GM23338 (cell line): ENCODE data around the gene GALNT13. TPM values are rescaled to one million over a fixed set of nuclear protein-coding genes. Genes with fewer than 3 reads are reported as not detected.

ENCODE experiments used
- ATAC-seq: fragments of 200-7000 bp; cut with Tn5 transposase; 3 replicates; pipeline ENCODE4 v1.9.1; 2020
- DNase-seq: peaks from one replicate; pipeline ENCODE4 v3.0.0-alpha.2; 2015; ENCODE audit warnings: low spot score
- H2AFZ ChIP-seq: fragments of 200-600 bp; sonication (generic); 2 replicates; pipeline ENCODE4 v1.8.0; 2016; ENCODE audit warnings: antibody characterized with exemption, mild to moderate bottlenecking, moderate library complexity
- H3F3A ChIP-seq: fragments of 200-600 bp; sonication (generic); replicated peaks from 2 replicates; pipeline ENCODE4 v1.8.0; 2017; ENCODE audit warnings: antibody characterized with exemption, mixed run types, low read depth
- H3K27ac ChIP-seq: fragments of 200-600 bp; sonication (generic); 2 replicates; pipeline ENCODE4 v1.6.1; 2016; ENCODE audit warnings: low read depth
- H3K27me3 ChIP-seq: fragments of 200-600 bp; sonication (generic); 2 replicates; pipeline ENCODE4 v1.8.0; 2016; ENCODE audit warnings: mild to moderate bottlenecking, mixed run types, moderate library complexity; ENCODE audit not compliant: insufficient read depth
- H3K36me3 ChIP-seq: fragments of 200-600 bp; sonication (generic); 2 replicates; pipeline ENCODE4 v1.8.0; 2016; ENCODE audit warnings: mild to moderate bottlenecking; ENCODE audit not compliant: insufficient read depth
- H3K4me1 ChIP-seq: fragments of 200-600 bp; sonication (generic); 2 replicates; pipeline ENCODE4 v1.8.0; 2016; ENCODE audit warnings: mild to moderate bottlenecking, moderate library complexity; ENCODE audit not compliant: insufficient read depth
- H3K4me2 ChIP-seq: fragments of 200-600 bp; sonication (generic); 2 replicates; pipeline ENCODE4 v1.7.1; 2017; ENCODE audit warnings: mixed run types
- H3K4me3 ChIP-seq: fragments of 200-600 bp; sonication (generic); 2 replicates; pipeline ENCODE4 v1.6.1; 2016; ENCODE audit warnings: mixed run types
- H3K79me2 ChIP-seq: fragments of 200-600 bp; sonication (generic); replicated peaks from 2 replicates; pipeline ENCODE4 v1.8.0; 2017; ENCODE audit warnings: mild to moderate bottlenecking; ENCODE audit not compliant: insufficient read depth
- H3K9me2 ChIP-seq: fragments of 200-600 bp; sonication (generic); 2 replicates; pipeline ENCODE4 v1.8.0; 2017; ENCODE audit not compliant: insufficient read depth
- H4K20me1 ChIP-seq: fragments of 200-600 bp; sonication (generic); replicated peaks from 2 replicates; pipeline ENCODE4 v1.8.0; 2017; ENCODE audit warnings: mild to moderate bottlenecking; ENCODE audit not compliant: insufficient read depth
- H3K27ac Mint-ChIP-seq: 2 replicates; pipeline ENCODE4 v1.8.0; 2020; ENCODE audit warnings: inconsistent platforms, mild to moderate bottlenecking, moderate library complexity, mixed read lengths
- H3K27me3 Mint-ChIP-seq: 3 replicates; pipeline ENCODE4 v1.8.0; 2022; ENCODE audit warnings: low read depth, mild to moderate bottlenecking, moderate library complexity, mixed read lengths, inconsistent platforms; ENCODE audit not compliant: insufficient read depth, poor library complexity
- H3K36me3 Mint-ChIP-seq: 3 replicates; pipeline ENCODE4 v1.8.0; 2021; ENCODE audit warnings: low read depth, mild to moderate bottlenecking, inconsistent platforms, moderate library complexity, mixed read lengths
- H3K4me1 Mint-ChIP-seq: 3 replicates; pipeline ENCODE4 v1.8.0; 2020; ENCODE audit warnings: mild to moderate bottlenecking, inconsistent platforms, mixed read lengths
- H3K4me3 Mint-ChIP-seq: 3 replicates; pipeline ENCODE4 v1.8.0; 2021; ENCODE audit warnings: moderate library complexity, mild to moderate bottlenecking, inconsistent platforms, mixed read lengths
- H3K9me3 Mint-ChIP-seq: 3 replicates; pipeline ENCODE4 v1.8.0; 2020; ENCODE audit warnings: moderate library complexity, mild to moderate bottlenecking, inconsistent platforms, mixed read lengths
- CREB1 ChIP-seq: fragments of 250-450 bp; sonication (Bioruptor Pico); IDR thresholded peaks from 2 replicates; pipeline ENCODE4 v1.5.0; 2020; ENCODE audit warnings: low read depth, mild to moderate bottlenecking, moderate library complexity
- ETS1 ChIP-seq: IDR thresholded peaks from 2 replicates; pipeline ENCODE4 v1.6.1; 2016; ENCODE audit warnings: antibody characterized with exemption
- EZH2 ChIP-seq: fragments of 200-600 bp; sonication (generic); IDR thresholded peaks from one replicate; pipeline ENCODE4 v1.8.0; 2017; ENCODE audit warnings: antibody characterized with exemption, mild to moderate bottlenecking, low read depth; ENCODE audit not compliant: unreplicated experiment
- EZH2phosphoT487 ChIP-seq: fragments of 200-600 bp; sonication (generic); IDR thresholded peaks from one replicate; pipeline ENCODE4 v1.8.1; 2018; ENCODE audit warnings: antibody characterized with exemption; ENCODE audit not compliant: unreplicated experiment
- JUNB ChIP-seq: IDR thresholded peaks from one replicate; pipeline ENCODE4 v1.6.1; 2016; ENCODE audit warnings: antibody characterized with exemption; ENCODE audit not compliant: unreplicated experiment
- NANOG ChIP-seq: IDR thresholded peaks from 2 replicates; pipeline ENCODE4 v1.6.1; 2016; ENCODE audit warnings: antibody characterized with exemption, borderline replicate concordance
- POLR2AphosphoS5 ChIP-seq: IDR thresholded peaks from 2 replicates; pipeline ENCODE4 v1.6.1; 2016; ENCODE audit warnings: antibody characterized with exemption, low read depth
- REST ChIP-seq: IDR thresholded peaks from one replicate; pipeline ENCODE4 v1.6.1; 2018; ENCODE audit warnings: antibody characterized with exemption; ENCODE audit not compliant: unreplicated experiment
- STAT1 ChIP-seq: IDR thresholded peaks from one replicate; pipeline ENCODE4 v1.6.1; 2016; ENCODE audit warnings: antibody characterized with exemption; ENCODE audit not compliant: unreplicated experiment
- ZNF114 ChIP-seq: fragments of 250-450 bp; sonication (Bioruptor Pico); IDR thresholded peaks from 2 replicates; pipeline ENCODE4 v1.5.0; 2020; ENCODE audit warnings: mild to moderate bottlenecking, moderate library complexity
- ZNF331 ChIP-seq: fragments of 250-450 bp; sonication (Bioruptor Pico); IDR thresholded peaks from 2 replicates; pipeline ENCODE4 v1.5.0; 2020; ENCODE audit warnings: low read depth, mild to moderate bottlenecking, moderate library complexity
- polyA plus RNA-seq: library from polyadenylated mRNA; unstranded; fragments of >200 nt; fragmentation: Nextera tagmentation; extraction: Ambion mirVana; gene quantifications from 2 replicates; pipeline ENCODE4 v1.2.1, GENCODE V29; 2016
- total RNA-seq: library from RNA; depleted of rRNA; stranded (reverse); fragments of >200 nt; shearing (Covaris generic); gene quantifications from 2 replicates; pipeline ENCODE4 v1.2.3, GENCODE V29; 2014
- TF ChIP-seq, protein P1 (sequence below), 2 experiments: fragments of 200-600 bp in 1 of 2; sonication (generic) in 1 of 2; conservative IDR thresholded peaks; 2 replicates each; pipeline versions ENCODE4 v1.5.1 to v1.6.1; 2016 to 2017; ENCODE audit warnings: antibody characterized with exemption in 2 of 2, low read depth in 2 of 2, mild to moderate bottlenecking in 2 of 2, moderate library complexity in 1 of 2
- TF ChIP-seq, protein P2 (sequence below): fragments of 250-450 bp; sonication (Bioruptor Pico); IDR thresholded peaks from 2 replicates; pipeline ENCODE4 v1.5.0; 2020; ENCODE audit warnings: mild to moderate bottlenecking, moderate library complexity

GALNT13 gene
- total and polyA plus RNA-seq, 2 experiments from 2014 or later = 3.5 to 5.2 TPM

- H3K4me3 Mint-ChIP-seq = no peak overlapping the region
- ATAC-seq (peak; percentile 84), DNase-seq (peak; percentile 70)
- Histone ChIP-seq H3F3A (no peaks in the 10 kb centered on the region), H2AFZ (no peak overlapping the region), H3K27ac (no peak overlapping the region), H3K27me3 (no peaks in the 10 kb centered on the region), H3K36me3 (no peaks in the 10 kb centered on the region), H3K4me2 (no peak overlapping the region), H3K4me3 (no peak overlapping the region), H3K4me1 (no peaks in the 10 kb centered on the region), H3K79me2 (no peaks in the 10 kb centered on the region), H4K20me1 (no peaks in the 10 kb centered on the region), H3K9me2 (0 out of 2 replicates have a peak, but pooled peaks cover 7% of the 10 kb centered on the region)
- H3K4me1 Mint-ChIP-seq = peaks cover 19% of the 10 kb centered on the region
- H3K27ac Mint-ChIP-seq = no peak overlapping the region
- H3K9me3 Mint-ChIP-seq = no peaks in the 10 kb centered on the region; the same call in 2 of the 3 replicates
- TF ChIP-seq REST = no peak
- TF ChIP-seq NANOG = no peak
- TF ChIP-seq CREB1 (CRISPR knock-in tag) = no peak
- TF ChIP-seq JUNB = no peak
- no peak for TF ChIP-seq ZNF331 (CRISPR knock-in tag)
- TF ChIP-seq, protein P1, sequence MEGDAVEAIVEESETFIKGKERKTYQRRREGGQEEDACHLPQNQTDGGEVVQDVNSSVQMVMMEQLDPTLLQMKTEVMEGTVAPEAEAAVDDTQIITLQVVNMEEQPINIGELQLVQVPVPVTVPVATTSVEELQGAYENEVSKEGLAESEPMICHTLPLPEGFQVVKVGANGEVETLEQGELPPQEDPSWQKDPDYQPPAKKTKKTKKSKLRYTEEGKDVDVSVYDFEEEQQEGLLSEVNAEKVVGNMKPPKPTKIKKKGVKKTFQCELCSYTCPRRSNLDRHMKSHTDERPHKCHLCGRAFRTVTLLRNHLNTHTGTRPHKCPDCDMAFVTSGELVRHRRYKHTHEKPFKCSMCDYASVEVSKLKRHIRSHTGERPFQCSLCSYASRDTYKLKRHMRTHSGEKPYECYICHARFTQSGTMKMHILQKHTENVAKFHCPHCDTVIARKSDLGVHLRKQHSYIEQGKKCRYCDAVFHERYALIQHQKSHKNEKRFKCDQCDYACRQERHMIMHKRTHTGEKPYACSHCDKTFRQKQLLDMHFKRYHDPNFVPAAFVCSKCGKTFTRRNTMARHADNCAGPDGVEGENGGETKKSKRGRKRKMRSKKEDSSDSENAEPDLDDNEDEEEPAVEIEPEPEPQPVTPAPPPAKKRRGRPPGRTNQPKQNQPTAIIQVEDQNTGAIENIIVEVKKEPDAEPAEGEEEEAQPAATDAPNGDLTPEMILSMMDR (conservative IDR thresholded peaks at IDR 0.05; ENCODE audit: low read depth in 2 of 2) = no peak
- no peak for TF ChIP-seq EZH2phosphoT487
- no peak for TF ChIP-seq STAT1
- TF ChIP-seq ETS1 = no peak
- TF ChIP-seq, protein P2, sequence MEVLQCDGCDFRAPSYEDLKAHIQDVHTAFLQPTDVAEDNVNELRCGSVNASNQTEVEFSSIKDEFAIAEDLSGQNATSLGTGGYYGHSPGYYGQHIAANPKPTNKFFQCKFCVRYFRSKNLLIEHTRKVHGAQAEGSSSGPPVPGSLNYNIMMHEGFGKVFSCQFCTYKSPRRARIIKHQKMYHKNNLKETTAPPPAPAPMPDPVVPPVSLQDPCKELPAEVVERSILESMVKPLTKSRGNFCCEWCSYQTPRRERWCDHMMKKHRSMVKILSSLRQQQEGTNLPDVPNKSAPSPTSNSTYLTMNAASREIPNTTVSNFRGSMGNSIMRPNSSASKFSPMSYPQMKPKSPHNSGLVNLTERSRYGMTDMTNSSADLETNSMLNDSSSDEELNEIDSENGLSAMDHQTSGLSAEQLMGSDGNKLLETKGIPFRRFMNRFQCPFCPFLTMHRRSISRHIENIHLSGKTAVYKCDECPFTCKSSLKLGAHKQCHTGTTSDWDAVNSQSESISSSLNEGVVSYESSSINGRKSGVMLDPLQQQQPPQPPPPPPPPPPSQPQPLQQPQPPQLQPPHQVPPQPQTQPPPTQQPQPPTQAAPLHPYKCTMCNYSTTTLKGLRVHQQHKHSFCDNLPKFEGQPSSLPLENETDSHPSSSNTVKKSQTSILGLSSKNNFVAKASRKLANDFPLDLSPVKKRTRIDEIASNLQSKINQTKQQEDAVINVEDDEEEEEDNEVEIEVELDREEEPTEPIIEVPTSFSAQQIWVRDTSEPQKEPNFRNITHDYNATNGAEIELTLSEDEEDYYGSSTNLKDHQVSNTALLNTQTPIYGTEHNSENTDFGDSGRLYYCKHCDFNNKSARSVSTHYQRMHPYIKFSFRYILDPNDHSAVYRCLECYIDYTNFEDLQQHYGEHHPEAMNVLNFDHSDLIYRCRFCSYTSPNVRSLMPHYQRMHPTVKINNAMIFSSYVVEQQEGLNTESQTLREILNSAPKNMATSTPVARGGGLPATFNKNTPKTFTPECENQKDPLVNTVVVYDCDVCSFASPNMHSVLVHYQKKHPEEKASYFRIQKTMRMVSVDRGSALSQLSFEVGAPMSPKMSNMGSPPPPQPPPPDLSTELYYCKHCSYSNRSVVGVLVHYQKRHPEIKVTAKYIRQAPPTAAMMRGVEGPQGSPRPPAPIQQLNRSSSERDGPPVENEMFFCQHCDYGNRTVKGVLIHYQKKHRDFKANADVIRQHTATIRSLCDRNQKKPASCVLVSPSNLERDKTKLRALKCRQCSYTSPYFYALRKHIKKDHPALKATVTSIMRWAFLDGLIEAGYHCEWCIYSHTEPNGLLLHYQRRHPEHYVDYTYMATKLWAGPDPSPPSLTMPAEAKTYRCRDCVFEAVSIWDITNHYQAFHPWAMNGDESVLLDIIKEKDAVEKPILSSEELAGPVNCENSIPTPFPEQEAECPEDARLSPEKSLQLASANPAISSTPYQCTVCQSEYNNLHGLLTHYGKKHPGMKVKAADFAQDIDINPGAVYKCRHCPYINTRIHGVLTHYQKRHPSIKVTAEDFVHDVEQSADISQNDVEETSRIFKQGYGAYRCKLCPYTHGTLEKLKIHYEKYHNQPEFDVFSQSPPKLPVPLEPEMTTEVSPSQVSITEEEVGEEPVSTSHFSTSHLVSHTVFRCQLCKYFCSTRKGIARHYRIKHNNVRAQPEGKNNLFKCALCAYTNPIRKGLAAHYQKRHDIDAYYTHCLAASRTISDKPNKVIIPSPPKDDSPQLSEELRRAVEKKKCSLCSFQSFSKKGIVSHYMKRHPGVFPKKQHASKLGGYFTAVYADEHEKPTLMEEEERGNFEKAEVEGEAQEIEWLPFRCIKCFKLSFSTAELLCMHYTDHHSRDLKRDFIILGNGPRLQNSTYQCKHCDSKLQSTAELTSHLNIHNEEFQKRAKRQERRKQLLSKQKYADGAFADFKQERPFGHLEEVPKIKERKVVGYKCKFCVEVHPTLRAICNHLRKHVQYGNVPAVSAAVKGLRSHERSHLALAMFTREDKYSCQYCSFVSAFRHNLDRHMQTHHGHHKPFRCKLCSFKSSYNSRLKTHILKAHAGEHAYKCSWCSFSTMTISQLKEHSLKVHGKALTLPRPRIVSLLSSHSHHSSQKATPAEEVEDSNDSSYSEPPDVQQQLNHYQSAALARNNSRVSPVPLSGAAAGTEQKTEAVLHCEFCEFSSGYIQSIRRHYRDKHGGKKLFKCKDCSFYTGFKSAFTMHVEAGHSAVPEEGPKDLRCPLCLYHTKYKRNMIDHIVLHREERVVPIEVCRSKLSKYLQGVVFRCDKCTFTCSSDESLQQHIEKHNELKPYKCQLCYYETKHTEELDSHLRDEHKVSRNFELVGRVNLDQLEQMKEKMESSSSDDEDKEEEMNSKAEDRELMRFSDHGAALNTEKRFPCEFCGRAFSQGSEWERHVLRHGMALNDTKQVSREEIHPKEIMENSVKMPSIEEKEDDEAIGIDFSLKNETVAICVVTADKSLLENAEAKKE (CRISPR knock-in tag) = peak; percentile 81
- TF ChIP-seq ZNF114 (CRISPR knock-in tag) = 0 out of 2 replicates have a peak, but pooled peaks have one; percentile 65
- no peak for TF ChIP-seq POLR2AphosphoS5
- no peak for TF ChIP-seq EZH2
- H3K27me3 Mint-ChIP-seq = no peaks in the 10 kb centered on the region
- no peaks in the 10 kb centered on the region for H3K36me3 Mint-ChIP-seq
Measured at GRCh38 chr2:154370873-154371272, 499.2 kb downstream of the GALNT13 start.
